ENCODE data around the gene SEC61A2.
"Not testable (repeated sequence)": the region's sequence is repeated elsewhere in the genome, so short reads cannot be mapped to it uniquely, and the experiment has no call there.

The SEC61A2 gene

GRCh38 chr10:12164085-12164484 lies 34.6 kb downstream of the SEC61A2 start:
- CTCF ChIA-PET: interaction anchor here (0.9 kb wide), 1 partner anchor 51 kb away, joined by 3 read pairs; no protein-coding TSS in a partner anchor

GRCh38 chr10:12165036-12165435 lies 35.6 kb downstream of the SEC61A2 start:
- no peak for TF ChIP-seq CTCF (IDR thresholded peaks at IDR 0.05; ENCODE audit: insufficient read depth, low read length, missing control alignments)
- no peak overlapping the region for H3K4me3 ChIP-seq (ENCODE audit: low read depth, low read length)
- DNase-seq (ENCODE audit: low read depth, low spot score): no peak
- POLR2A ChIA-PET: no interaction called here
- CTCF ChIA-PET: no interaction called here

More at GRCh38 chr10:12164085-12164484, 34.6 kb downstream of the SEC61A2 start:
- POLR2A ChIA-PET: no interaction called here
- no peak overlapping the region for H3K4me3 ChIP-seq (ENCODE audit: low read depth, low read length)
- TF ChIP-seq CTCF (IDR thresholded peaks at IDR 0.05; ENCODE audit: insufficient read depth, low read length, missing control alignments): no peak
- no peak for DNase-seq (ENCODE audit: low read depth, low spot score)

DNA sequence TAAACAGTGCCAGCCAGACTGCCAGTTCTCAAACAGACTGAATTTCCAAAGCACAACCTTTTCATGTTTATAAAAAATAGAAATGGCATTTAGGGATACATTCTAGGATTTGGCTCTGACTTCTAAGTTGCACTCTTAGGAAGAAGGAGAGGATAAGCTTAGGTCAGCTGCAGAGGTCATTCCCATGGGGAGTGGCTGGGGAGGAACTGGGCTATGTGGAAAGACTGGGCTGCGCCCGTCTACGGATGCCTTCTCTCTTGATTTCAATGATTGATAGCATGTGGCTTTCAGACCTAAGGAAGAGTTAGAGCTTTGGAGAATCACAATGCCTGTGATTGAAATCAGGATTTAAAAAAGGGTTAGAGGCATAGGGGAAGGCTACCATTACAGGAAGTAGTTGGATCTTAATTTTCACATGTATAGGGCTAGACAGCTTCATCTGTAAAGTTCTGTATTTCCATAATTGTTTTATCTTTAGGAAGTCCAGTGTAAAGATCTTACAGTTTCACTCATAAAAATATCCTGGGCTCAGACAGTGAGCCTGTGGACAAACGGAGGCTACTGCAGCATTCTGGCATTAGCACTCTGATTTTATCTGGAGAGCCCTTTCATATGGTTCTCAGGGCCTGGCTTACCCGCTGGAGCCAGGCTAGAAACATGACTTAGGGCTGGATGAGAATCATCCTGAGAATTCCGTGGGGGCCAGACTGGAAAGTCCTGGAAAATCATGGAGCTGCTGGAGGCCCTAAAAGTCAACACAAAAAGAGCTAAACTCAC lies 36.7 kb downstream of the SEC61A2 start:
- TF ChIP-seq CTCF (IDR thresholded peaks at IDR 0.05; ENCODE audit: insufficient read depth, low read length, missing control alignments): no peak
- no peak for DNase-seq (ENCODE audit: low read depth, low spot score)
- ChIA-PET CTCF (interaction anchor here (2.0 kb wide), 1 partner anchor 9 kb away, joined by 5 read pairs; no protein-coding TSS in a partner anchor), POLR2A (no interaction called here)
- H3K4me3 ChIP-seq (ENCODE audit: low read depth, low read length): no peak overlapping the region

GRCh38 chr10:12171512-12171911 lies 42.0 kb downstream of the SEC61A2 start:
- DNase-seq (ENCODE audit: low read depth, low spot score); CTCF ChIA-PET; H3K4me3 ChIP-seq (ENCODE audit: low read depth, low read length); POLR2A ChIA-PET: not testable (repeated sequence)

DNA sequence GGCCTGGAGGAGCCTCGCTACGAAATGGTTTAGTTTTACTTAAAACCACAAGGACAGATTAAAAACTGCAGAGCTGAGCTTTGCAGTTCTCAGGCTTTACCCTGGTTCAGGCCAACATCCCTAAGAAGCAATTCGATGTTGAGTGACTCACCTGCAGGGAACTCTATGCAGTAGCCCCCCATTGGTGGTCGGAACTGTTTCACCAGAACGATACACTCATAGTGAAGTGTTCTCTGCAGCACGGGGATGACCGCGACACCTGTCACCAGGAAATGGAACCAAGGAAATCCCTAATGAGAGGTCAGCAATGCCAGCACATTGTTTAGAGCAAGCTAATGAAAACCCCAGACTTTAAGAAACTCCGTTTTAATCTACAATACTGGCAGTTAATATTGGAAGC lies 48.2 kb downstream of the SEC61A2 start:
- no peak for DNase-seq (ENCODE audit: low read depth, low spot score)
- POLR2A ChIA-PET: no interaction called here
- no peak for TF ChIP-seq CTCF (IDR thresholded peaks at IDR 0.05; ENCODE audit: insufficient read depth, low read length, missing control alignments)
- CTCF ChIA-PET: interaction anchor here (1.3 to 1.9 kb wide), 2 partner anchors 12 to 37 kb away, joined by 5 to 8 read pairs; no protein-coding TSS in a partner anchor
- no peak overlapping the region for H3K4me3 ChIP-seq (ENCODE audit: low read depth, low read length)

DNA sequence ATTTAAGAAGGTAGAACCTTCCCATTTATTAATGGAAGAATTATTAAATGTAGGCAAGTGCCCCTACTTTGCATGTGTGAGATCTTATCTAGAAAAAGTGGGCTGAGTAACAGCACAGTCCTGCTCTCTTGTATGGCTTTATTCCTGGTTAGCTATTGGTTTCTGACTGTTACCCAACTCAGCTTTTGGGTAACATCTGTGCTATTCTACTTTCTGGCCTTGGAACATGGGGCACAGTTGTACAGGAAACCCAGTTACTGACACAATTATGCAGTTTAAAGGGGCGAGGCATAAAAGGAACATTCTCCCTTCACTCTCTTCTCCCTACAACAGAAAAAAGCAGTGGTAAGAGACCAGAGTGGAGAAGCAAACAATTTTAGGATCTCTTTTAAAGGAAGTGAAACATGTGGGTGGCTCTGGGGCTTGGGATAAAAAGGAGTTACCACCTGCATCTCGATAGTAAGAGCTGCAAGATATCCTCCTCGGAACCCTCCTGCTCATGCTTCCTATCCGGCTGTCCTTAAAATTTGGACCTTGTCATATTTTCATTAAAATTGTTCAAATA lies 50.2 kb downstream of the SEC61A2 start:
- TF ChIP-seq CTCF (IDR thresholded peaks at IDR 0.05; ENCODE audit: insufficient read depth, low read length, missing control alignments): no peak
- POLR2A ChIA-PET: no interaction called here
- DNase-seq (ENCODE audit: low read depth, low spot score): no peak
- H3K4me3 ChIP-seq (ENCODE audit: low read depth, low read length): no peak overlapping the region
- CTCF ChIA-PET: interaction anchor here (1.0 to 2.7 kb wide), 3 partner anchors 11 to 35 kb away, joined by 3 to 8 read pairs (median 7); no protein-coding TSS in a partner anchor
